ENCODE measurements around the gene FLNC.

FLNC gene

GRCh38 chr7:128831994-128832879, 2.0 kb downstream of the FLNC start:
- peak; percentile 93 for DNase-seq

GRCh38 chr7:128832880-128833147, 2.6 kb downstream of the FLNC start:
- no peak for DNase-seq

DNA sequence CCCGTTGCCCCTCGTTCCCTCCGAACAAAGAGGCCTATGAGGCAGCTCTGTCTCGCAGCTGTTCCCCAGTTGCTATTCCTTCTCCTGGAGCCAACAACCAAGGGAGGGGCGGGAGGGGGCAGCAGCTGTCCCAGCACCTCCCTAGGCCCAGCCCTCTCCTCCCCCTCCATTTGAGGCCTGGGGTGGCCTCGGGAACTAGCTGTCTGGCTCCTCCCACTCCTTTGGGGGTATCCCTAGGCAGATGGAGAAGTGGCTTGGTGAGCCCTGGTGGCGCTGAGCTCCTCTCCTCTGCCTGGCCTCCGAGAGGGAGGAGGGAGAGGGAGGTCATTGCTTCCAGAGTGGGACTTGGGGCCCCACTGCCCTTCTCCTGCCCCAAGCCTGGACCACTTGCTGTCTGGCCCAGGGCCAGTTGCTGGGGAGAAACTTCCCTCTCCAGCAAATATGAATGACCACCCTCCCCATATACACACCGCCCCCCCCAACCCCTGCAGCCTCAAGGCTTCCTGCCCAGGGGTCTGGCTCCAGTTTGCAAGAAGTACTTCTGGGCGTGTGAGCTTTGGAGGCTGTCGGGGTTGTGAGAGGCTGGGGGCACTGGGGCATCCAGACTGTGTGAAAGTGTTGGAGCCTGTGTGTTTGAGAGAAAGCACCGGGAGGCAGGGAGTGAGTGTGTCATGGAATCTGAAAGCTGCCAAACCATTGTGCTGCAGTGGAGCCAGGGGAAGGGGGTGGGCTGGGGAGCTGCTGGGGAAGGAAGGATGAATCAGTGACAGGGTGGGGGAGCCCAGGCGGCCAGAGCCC, 3.1 kb downstream of the FLNC start:
- peak; percentile 97 for DNase-seq

DNA sequence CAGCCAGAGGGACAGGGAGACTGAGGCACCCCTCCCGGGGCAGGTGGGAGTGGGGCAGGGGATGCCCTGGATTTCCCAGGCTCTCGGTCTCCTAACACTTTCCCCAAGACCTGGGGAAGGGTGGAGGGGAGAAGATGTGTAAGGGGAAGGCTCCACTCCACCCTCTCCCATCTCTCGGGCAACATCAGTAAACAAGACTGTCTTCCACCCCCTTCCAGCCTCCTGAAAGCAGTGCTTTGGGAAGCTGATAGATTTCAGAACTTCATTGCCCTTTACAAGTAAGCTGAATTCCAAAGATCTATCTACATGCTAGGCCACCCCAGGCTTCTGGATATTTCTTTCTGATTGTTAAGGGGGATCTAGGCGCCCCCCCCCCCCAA, 3.7 kb downstream of the FLNC start:
- peak; percentile 40 for DNase-seq

- DNase-seq = no peak
These were observed 5.1 kb downstream of the FLNC start for GRCh38 chr7:128835231-128835751.

GRCh38 chr7:128835790-128836641, 5.8 kb downstream of the FLNC start:
- DNase-seq = no peak

- no peak for DNase-seq
These were observed 6.6 kb downstream of the FLNC start for GRCh38 chr7:128836729-128837348.

- no peak for DNase-seq
These were observed 7.3 kb downstream of the FLNC start for GRCh38 chr7:128837521-128837921.

DNA sequence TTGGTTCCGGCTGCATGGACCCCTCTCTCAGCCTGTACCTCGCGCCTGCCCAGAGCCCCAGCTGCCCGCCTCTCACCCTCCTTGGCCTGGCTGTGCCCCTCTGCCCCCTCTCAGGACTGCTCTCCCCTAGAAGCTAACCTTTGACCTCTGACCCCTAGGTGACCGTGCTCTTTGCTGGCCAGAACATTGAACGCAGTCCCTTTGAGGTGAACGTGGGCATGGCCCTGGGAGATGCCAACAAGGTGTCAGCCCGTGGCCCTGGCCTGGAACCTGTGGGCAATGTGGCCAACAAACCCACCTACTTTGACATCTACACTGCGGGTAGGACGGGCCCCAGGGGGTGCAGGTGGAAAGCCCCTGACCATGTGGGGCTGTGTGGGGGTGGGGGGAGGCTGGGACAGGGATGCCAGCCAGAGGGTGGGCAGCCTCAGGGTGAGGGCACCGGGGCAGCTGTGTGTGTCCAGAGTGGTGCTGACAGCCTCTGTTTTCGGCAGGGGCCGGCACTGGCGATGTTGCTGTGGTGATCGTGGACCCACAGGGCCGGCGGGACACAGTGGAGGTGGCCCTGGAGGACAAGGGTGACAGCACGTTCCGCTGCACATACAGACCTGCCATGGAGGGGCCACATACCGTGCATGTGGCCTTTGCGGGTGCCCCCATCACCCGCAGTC, 8.0 kb downstream of the FLNC start:
- DNase-seq = no peak

DNA sequence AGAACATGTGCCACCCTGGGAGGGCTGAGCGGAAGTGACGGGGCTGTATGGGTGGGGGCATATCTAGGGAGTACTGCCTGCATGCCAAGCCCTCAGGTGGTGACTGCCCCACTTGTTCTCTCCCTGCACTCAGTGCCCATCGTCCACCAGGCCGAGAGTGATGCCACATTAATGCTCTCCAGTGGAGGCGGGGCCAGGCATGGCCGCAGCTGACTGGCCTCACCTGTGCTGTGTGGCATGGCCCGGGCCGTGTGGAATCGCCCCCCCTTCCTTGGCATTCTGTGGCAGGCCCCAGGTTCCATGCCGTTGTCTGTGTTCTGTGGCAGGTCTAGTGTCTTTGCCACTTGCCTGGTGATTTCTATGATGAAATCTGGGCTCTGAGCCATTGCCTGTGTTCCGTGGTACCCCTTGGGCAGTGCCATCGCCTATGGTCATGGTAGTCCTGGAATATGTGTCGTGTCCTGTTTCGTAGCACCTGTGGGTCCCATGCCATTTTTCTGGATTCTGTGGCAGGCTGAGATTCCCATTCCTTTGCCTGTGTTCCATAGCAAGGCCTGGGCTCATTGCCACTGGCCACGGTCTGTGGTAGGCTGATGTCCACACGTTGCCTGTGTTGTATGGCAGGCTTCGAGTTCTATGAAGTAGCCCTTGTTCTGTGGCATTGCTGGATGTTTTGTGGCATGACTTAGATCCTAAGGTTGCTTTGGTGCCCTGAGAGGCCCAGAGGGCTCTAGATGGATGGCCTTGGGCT, 8.9 kb downstream of the FLNC start:
- DNase-seq = no peak

DNA sequence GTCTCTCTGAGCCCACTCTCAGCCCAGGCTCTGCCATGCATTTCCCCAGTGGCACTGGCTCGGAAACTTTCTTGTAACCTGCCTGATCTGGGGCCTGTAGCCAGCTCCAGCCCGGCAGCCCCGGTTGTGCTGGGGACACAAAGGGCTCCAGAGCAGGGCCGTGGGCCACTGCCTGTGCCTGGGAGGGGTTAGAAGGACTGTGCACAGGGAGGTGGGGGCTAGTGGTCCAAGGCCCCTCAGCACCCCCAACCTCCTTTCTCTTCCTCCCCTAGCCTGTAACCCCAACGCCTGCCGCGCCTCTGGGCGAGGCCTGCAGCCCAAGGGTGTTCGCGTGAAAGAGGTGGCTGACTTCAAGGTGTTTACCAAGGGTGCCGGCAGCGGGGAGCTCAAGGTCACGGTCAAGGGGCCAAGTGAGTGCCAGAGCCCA, 9.6 kb downstream of the FLNC start:
- no peak for DNase-seq

DNA sequence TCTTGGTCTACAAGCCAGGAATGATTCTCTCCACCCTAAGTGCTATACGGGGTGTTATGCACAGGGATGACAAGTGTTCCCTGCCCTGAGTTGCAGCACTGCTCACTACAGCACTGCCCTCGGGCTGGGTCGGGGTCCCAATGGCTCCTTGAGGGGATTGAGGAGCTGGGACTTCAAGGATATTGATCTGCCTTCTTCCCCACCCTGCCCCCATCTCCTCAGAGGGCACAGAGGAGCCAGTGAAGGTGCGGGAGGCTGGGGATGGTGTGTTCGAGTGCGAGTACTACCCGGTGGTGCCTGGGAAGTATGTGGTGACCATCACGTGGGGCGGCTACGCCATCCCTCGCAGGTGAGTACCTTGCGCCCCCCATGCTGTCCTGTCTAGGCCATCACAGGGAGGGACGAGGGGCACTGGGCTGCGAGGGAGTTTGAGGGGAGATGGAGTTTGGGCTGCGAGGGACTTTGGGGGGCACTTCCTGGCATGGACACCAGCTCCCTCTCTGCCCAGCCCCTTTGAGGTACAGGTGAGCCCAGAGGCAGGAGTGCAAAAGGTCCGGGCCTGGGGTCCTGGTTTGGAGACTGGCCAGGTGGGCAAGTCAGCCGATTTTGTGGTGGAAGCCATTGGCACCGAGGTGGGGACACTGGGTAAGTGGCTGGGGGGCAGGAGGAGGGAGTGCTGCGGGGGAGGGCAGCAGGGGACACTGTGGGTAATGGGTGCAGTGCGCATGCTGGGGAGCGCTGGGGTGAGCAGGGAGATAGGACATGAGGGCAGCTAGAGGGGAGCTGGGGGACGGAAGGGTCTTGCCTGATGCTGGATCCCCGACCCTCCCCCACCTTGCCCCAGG, 10.3 kb downstream of the FLNC start:
- DNase-seq = no peak

DNA sequence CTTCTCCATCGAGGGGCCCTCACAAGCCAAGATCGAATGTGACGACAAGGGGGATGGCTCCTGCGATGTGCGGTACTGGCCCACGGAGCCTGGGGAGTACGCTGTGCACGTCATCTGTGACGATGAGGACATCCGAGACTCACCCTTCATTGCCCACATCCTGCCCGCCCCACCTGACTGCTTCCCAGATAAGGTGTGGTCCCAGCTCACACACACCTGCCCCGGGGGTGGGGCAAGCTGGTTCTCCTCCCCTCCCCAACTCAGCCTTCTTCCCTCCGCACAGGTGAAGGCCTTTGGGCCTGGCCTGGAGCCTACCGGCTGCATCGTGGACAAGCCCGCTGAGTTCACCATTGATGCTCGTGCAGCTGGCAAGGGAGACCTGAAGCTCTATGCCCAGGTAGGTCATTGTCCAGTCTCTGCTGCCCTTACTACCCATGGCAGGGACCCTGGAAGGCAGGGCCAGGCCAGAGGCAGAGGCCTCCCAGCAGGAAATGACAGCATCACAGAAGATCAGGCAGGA, 11.0 kb downstream of the FLNC start:
- DNase-seq = no peak

DNA sequence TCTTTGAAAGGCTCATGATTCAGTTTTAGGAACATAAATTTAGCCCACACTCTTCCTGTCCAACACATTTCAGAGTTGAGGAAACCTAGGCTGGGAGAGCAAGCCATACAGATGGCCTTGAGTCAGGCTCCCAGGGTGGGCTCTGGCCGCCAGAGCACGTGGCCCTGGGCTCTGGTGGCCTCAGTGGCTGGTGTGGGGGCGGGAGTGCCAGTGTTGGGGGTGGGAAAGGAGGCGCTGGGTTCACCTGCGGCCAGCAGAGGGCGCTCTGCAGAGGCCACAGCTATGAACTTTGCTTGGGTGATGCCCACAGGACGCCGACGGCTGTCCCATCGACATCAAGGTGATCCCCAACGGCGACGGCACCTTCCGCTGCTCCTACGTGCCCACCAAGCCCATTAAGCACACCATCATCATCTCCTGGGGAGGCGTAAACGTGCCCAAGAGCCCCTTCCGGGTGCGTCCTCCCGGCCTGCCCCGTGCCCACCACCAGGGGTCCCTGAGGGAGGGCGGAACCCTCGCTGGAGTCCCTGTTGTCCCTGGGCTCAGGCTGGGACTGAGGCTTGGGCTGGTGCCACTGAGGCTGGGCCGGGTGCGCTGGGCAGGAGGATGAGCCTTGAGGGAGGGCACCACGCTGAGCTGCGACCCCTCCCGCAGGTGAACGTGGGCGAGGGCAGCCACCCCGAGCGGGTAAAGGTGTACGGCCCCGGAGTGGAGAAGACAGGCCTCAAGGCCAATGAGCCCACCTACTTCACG, 11.9 kb downstream of the FLNC start:
- peak; percentile 57 for DNase-seq

DNA sequence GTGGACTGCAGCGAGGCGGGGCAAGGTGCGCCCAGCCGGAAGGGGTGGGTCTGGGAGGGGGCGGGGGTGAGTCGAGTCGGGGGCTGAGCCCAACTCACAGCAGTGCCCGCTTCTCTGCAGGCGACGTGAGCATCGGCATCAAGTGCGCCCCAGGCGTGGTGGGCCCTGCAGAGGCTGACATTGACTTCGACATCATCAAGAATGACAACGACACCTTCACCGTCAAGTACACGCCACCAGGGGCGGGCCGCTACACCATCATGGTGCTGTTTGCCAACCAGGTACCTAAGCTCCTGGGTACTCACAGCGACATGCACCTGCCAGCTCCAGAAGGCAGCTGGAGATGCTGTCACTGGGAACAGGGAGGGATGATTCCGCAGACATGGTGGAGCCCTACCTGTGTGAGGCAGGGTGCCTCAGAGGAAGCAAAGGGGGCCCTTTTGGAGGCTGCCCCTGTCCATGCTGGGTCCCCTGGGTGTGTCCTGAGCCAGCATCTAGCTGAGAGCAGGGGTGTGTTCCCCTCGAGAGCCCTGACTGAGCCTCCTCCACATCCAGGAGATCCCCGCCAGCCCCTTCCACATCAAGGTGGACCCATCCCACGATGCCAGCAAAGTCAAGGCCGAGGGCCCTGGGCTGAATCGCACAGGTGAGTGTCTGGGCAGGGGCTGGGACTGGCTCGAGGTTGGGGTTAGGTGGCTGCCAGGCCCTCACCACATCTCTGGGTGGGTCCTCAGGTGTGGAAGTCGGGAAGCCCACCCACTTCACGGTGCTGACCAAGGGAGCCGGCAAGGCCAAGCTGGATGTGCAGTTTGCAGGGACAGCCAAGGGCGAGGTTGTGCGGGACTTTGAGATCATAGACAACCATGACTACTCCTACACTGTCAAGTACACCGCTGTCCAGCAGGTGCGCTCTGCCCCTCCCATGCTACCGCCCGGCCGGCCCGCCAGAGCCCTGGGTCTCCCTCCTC, 12.8 kb downstream of the FLNC start:
- DNase-seq = no peak

DNA sequence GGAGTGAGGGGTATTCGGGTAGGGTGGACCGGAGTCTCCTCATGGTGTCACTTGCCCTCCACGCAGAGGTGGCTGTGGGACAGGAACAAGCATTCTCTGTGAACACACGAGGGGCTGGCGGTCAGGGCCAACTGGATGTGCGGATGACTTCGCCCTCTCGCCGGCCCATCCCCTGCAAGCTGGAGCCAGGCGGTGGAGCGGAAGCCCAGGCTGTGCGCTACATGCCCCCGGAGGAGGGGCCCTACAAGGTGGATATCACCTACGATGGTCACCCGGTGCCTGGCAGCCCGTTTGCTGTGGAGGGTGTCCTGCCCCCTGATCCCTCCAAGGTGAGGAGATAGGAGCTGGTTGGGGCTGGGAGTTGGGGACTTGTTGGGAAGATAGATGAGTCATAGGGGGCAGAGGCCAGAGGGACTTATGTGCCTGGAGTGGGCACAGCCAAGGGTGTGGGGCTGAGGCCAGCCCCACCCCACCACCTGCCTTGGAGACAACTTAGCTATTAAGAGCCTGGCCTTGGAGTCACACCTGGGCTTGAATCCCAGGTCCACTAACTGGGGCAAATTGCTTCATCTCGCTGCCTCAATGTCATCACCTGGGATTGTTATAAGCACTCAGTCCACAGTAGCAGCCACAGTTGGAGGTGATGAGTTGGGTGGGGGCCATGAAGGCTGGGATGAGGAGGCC, 13.9 kb downstream of the FLNC start:
- DNase-seq = no peak

GRCh38 chr7:128844777-128845311, 14.6 kb downstream of the FLNC start:
- DNase-seq = no peak
